ENCODE data around the gene SLC29A2.

DNA sequence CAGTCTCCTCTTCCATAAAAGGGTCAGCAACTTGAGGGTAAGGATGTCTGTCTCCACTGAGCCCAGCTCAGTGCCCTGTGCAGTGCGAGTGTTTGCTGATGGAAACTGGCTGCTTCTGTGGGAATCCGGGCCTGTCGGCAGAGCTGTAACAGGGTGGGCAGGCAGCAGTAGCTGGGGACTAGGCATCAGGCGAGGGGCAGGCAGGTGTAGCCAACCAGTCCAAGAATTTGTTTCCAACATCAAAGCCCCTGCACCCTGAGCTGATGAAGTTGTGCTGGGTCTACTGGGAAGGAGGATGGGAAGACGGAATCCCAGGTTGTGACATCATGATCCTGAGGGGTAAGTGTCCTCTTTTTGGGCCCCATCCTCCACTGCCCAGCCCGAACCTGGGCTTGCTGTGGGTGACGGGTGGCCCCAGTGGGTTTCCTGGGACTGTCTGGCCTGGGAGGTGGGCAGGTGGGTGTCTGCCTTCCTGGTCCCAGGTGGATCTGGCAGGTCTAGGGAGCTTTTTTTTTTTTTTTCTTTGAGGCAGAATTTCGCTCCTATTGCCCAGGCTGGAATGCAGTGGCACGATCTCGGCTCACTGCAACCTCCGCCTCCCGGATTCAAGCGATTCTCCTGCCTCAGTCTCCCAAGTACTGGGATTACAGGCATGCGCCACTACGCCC lies 11.0 kb downstream of the SLC29A2 start:
- no peak for TF ChIP-seq TOX (CRISPR knock-in tag; IDR thresholded peaks at IDR 0.05; ENCODE audit: borderline replicate concordance)
- no peak for TF ChIP-seq ZFP30 (CRISPR knock-in tag; IDR thresholded peaks at IDR 0.05)
